Mesodermal cell (in vitro differentiated cells): ENCODE results near the gene ZNF304.
"Not testable (repeated sequence)": the region's sequence is repeated elsewhere in the genome, so short reads cannot be mapped to it uniquely, and the experiment has no call there.

ENCODE experiments used
- H3K27ac ChIP-seq: 2 replicates; pipeline ENCODE4 v1.7.0; 2013; ENCODE audit warnings: mild to moderate bottlenecking, low read depth, low read length, moderate library complexity; ENCODE audit not compliant: severe bottlenecking
- H3K36me3 ChIP-seq: 2 replicates; pipeline ENCODE4 v1.7.1; 2013; ENCODE audit warnings: mild to moderate bottlenecking, low read length, moderate library complexity; ENCODE audit not compliant: control insufficient read depth, insufficient read depth
- H3K4me1 ChIP-seq: one replicate; pipeline ENCODE4 v1.7.1; 2013; ENCODE audit warnings: mild to moderate bottlenecking, low read length; ENCODE audit not compliant: insufficient read depth, control insufficient read depth, poor library complexity, severe bottlenecking
- H3K4me3 ChIP-seq: 2 replicates; pipeline ENCODE4 v1.7.0; 2013; ENCODE audit warnings: low read length, control low read depth, mild to moderate bottlenecking; ENCODE audit not compliant: insufficient read depth, poor library complexity, severe bottlenecking; ENCODE audit errors: extremely low read depth
- H3K9me3 ChIP-seq: 2 replicates; pipeline ENCODE4 v1.7.1; 2013; ENCODE audit warnings: mild to moderate bottlenecking, low read length, moderate library complexity; ENCODE audit not compliant: control insufficient read depth
- WGBS, 2 experiments: methylation state at CpG; one replicate each; pipeline ENCODE4 v1.1.5; 2013; ENCODE audit warnings: missing lambda C conversion rate in 2 of 2; ENCODE audit not compliant: insufficient coverage in 2 of 2; 5-methylcytosine and 5-hydroxymethylcytosine counted together

Gene ZNF304

GRCh38 chr19:57362419-57362818 lies 11.3 kb downstream of the ZNF304 start:
- Histone ChIP-seq H3K36me3 (peaks cover 15% of the 10 kb centered on the region), H3K9me3 (no peaks in the 10 kb centered on the region), H3K4me3 (peak overlapping the region; percentile 72), H3K27ac (peak overlapping the region; percentile 85), H3K4me1 (no peaks in the 10 kb centered on the region)
- WGBS, 2 experiments = 100% methylated on average over 1 of the region's 2 CpGs; no CpG with 5 or more reads in 1 of the 2 experiments

GRCh38 chr19:57362997-57363687 lies 12.1 kb downstream of the ZNF304 start, which contains the start of the genes TRAPPC2B and ZNF547:
TRAPPC2B (plus strand) TSS chr19:57363551; CDS start chr19:57364834, 1,283 bp downstream.
ZNF547 (plus strand) TSS chr19:57363551; CDS start chr19:57368556, 5,005 bp downstream.
- H3K4me3 ChIP-seq = peak within 1 kb of the TSS; percentile 72
- 4 to 5% methylated on average over 44 to 46 of the region's 47 CpGs for WGBS, 2 experiments
- H3K9me3 ChIP-seq = no peaks in the 10 kb centered on the region
- H3K36me3 ChIP-seq = peaks cover 8% of the 10 kb centered on the region
- peak within 1 kb of the TSS; percentile 86 for H3K27ac ChIP-seq
- H3K4me1 ChIP-seq = no peaks in the 10 kb centered on the region

GRCh38 chr19:57363688-57364181 lies 12.7 kb downstream of the ZNF304 start:
- Histone ChIP-seq H3K36me3 (peaks cover 4% of the 10 kb centered on the region), H3K9me3 (no peaks in the 10 kb centered on the region), H3K4me1 (no peaks in the 10 kb centered on the region), H3K4me3 (peak overlapping the region; percentile 72), H3K27ac (peak overlapping the region; percentile 86)
- WGBS, 2 experiments = 3 to 6% methylated on average over 12 of the region's 18 CpGs

GRCh38 chr19:57366776-57367175 lies 15.7 kb downstream of the ZNF304 start:
- Histone ChIP-seq H3K36me3 (peaks cover 9% of the 10 kb centered on the region), H3K9me3 (no peaks in the 10 kb centered on the region), H3K4me3 (no peak overlapping the region), H3K27ac (no peak overlapping the region), H3K4me1 (no peaks in the 10 kb centered on the region)
- WGBS, 2 experiments = 100% methylated on average over 2 of the region's 2 CpGs

DNA sequence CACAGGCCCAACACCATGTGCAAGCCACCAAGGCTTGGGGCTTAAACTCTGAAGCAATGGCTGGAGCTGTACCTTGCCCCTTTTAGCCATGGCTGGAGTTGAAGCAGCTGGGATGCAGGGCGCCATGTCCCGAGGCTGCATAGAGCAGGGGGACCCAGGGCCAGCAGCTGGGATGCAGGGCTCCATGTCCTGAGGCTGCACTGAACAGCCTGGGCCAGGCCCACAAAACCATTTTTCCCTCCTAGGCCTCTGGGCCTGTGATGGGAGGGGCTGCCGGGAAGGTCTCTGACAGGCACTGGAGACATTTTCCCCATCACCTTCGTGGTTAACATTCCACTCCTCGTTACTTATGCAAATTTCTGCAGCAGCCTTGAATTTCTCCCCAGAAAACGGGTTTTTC lies 23.1 kb downstream of the ZNF304 start:
- 85 to 87% methylated on average over 5 to 6 of the region's 6 CpGs for WGBS, 2 experiments
- Histone ChIP-seq H3K4me3 (no peak overlapping the region), H3K9me3 (peaks cover 35% of the 10 kb centered on the region), H3K4me1 (no peaks in the 10 kb centered on the region), H3K27ac (no peak overlapping the region), H3K36me3 (peaks cover 61% of the 10 kb centered on the region)

DNA sequence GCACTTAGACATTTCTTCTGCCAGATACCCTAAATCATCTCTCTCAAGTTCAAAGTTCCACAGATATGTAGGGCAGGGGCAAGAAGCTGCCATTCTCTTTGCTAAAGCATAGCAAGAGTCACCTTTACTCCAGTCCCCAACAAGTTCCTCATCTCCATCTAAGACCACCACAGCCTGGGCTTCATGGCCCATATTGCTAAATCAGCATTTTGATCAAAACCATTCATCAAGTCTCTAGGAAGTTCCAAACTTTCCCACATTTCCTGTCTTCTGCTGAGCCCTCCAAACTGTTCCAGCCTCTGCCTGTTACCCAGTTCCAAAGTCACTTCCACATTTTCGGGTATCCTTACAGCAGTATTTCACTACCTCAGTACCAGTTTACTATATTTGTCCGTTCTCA lies 23.6 kb downstream of the ZNF304 start:
- not testable (repeated sequence) for H3K27ac ChIP-seq, H3K4me3 ChIP-seq, H3K4me1 ChIP-seq
- WGBS, 2 experiments = 86 to 100% methylated on average over 1 to 2 of the region's 2 CpGs
- Histone ChIP-seq H3K36me3 (peaks cover 61% of the 10 kb centered on the region), H3K9me3 (peaks cover 35% of the 10 kb centered on the region)

GRCh38 chr19:57376151-57376550 lies 25.1 kb downstream of the ZNF304 start:
- Histone ChIP-seq H3K9me3 (peaks cover 35% of the 10 kb centered on the region), H3K36me3 (peaks cover 61% of the 10 kb centered on the region)
- 96 to 100% methylated on average over 3 to 5 of the region's 6 CpGs for WGBS, 2 experiments

GRCh38 chr19:57377498-57378146 lies 26.6 kb downstream of the ZNF304 start:
- no peak overlapping the region for H3K27ac ChIP-seq
- no peak overlapping the region for H3K4me3 ChIP-seq
- H3K4me1 ChIP-seq = no peaks in the 10 kb centered on the region
- H3K36me3 ChIP-seq = peaks cover 47% of the 10 kb centered on the region
- WGBS, 2 experiments = no CpG with 5 or more reads among the region's 3 CpGs
- peaks cover 35% of the 10 kb centered on the region for H3K9me3 ChIP-seq

More at GRCh38 chr19:57376151-57376550, 25.1 kb downstream of the ZNF304 start:
- Histone ChIP-seq H3K4me1 (no peaks in the 10 kb centered on the region), H3K27ac (no peak overlapping the region), H3K4me3 (no peak overlapping the region)

DNA sequence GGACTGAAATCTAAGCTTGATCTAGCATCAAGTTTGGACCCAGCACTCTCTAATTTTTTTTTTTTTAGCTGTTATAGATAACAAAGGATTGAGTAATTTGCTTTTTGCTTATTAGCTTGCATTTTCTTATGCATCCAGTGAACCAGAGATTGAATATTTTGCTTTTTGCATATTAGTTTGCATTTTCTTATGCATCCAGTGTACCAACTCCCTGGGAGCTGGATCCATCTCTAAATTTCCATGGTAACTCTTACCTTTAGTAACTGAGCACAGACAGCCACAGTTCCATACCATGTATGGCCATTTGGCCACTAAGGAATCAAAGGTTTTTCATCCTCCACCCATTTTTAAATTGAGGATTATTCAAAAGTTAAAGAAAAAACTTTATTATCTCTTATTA lies 29.9 kb downstream of the ZNF304 start:
- Histone ChIP-seq H3K9me3 (peaks cover 17% of the 10 kb centered on the region), H3K27ac (no peak overlapping the region), H3K4me3 (no peak overlapping the region), H3K4me1 (no peaks in the 10 kb centered on the region), H3K36me3 (peaks cover 22% of the 10 kb centered on the region)

DNA sequence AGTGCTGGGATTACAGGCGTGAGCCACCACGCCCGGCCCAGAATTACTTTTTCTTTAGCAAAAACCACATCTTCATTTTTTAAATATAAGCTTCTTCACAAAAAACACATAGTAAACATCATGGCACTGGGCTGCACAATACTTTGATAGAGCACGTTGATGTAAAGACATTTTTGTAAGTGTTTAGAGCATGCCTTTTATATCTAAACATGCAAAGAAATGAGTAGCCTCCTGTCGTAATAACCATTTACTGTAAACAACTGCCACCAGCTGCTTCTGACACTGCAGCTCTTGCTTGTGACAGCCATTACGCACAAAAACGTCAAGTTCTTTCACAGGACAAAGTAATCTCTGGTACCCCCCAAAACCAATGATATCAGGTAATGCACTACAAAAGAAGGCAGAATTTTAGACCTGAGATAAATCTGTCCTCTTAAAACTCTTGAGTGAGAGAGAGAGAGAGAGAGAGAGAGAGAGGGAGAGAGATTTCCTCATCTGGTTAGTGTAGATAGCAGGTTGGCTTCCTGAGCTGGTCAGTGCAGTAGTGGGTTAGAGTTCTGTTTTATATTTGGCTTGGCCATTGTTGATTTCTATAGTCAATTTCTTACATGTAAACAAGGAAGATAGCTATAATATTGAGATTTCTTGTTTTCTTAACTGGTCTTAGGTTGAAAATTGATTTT lies 31.9 kb downstream of the ZNF304 start:
- peaks cover 6% of the 10 kb centered on the region for H3K36me3 ChIP-seq
- no peak overlapping the region for H3K4me3 ChIP-seq
- H3K4me1 ChIP-seq = no peaks in the 10 kb centered on the region
- H3K9me3 ChIP-seq = peaks cover 6% of the 10 kb centered on the region
- H3K27ac ChIP-seq = no peak overlapping the region
- WGBS, 2 experiments = 69 to 82% methylated on average over 3 to 6 of the region's 7 CpGs
